LNCaP clone FGC (cell line): ENCODE measurements around the gene FRMD4A.

Experiments used
- DNase-seq: peaks from one replicate; pipeline ENCODE4 v3.0.0-alpha.2; 2011; ENCODE audit warnings: low read depth
- H3K4me3 ChIP-seq: 2 replicates; pipeline ENCODE4 v1.5.1; 2011; ENCODE audit warnings: mild to moderate bottlenecking, low read depth, low read length, control low read depth
- CTCF ChIP-seq: IDR thresholded peaks from 2 replicates; pipeline ENCODE4 v1.5.1; 2012; ENCODE audit warnings: mild to moderate bottlenecking; ENCODE audit not compliant: control insufficient read depth, insufficient read depth; ENCODE audit errors: extremely low read depth

The FRMD4A gene

GRCh38 chr10:13669901-13670300, 660.8 kb downstream of the FRMD4A start:
- DNase-seq: no peak
- no peak overlapping the region for H3K4me3 ChIP-seq
- no peak for TF ChIP-seq CTCF

- H3K4me3 ChIP-seq: no peak overlapping the region
- DNase-seq: no peak
- TF ChIP-seq CTCF: no peak
Measured at GRCh38 chr10:13669182-13669855, 661.4 kb downstream of the FRMD4A start.

- TF ChIP-seq CTCF: no peak
- DNase-seq: no peak
- H3K4me3 ChIP-seq: no peak overlapping the region
Measured at GRCh38 chr10:13668126-13668525, 662.6 kb downstream of the FRMD4A start.

- no peak overlapping the region for H3K4me3 ChIP-seq
- no peak for DNase-seq
- no peak for TF ChIP-seq CTCF
Measured at GRCh38 chr10:13665516-13666262, 665.0 kb downstream of the FRMD4A start.

GRCh38 chr10:13661256-13661655, 669.5 kb downstream of the FRMD4A start:
- H3K4me3 ChIP-seq: no peak overlapping the region
- no peak for TF ChIP-seq CTCF
- no peak for DNase-seq

GRCh38 chr10:13660551-13660920, 670.2 kb downstream of the FRMD4A start:
- DNase-seq: no peak
- TF ChIP-seq CTCF: no peak
- no peak overlapping the region for H3K4me3 ChIP-seq
